Pulmonary artery endothelial cell (primary cell): ENCODE data around the gene DACT3. TPM values are rescaled to one million over a fixed set of nuclear protein-coding genes. Genes with fewer than 3 reads are reported as not detected.

Experiments used
- DNase-seq: peaks from one replicate; pipeline ENCODE4 v3.0.0-alpha.2; 2011; ENCODE audit warnings: low read depth, low spot score
- total RNA-seq: library from RNA; depleted of rRNA; stranded (reverse); fragments of >200 nt; gene quantifications from 2 replicates; pipeline ENCODE4 v1.2.3, GENCODE V29; 2014

The DACT3 gene
- total RNA-seq, 1 donor from 2014 or later, result 0.66 TPM

GRCh38 chr19:46670813-46671212, 9.8 kb upstream of the DACT3 start:
- DNase-seq, result no peak

- no peak for DNase-seq
These were observed 7.7 kb upstream of the DACT3 start for GRCh38 chr19:46668662-46669061.

- no peak for DNase-seq
These were observed 4.1 kb upstream of the DACT3 start for GRCh38 chr19:46665072-46665471.

- DNase-seq, result peak; percentile 76
These were observed 982 bp upstream of the DACT3 start for GRCh38 chr19:46661735-46662592.

- DNase-seq, result no peak
These were observed 397 bp downstream of the DACT3 start for GRCh38 chr19:46660551-46661019.

- no peak for DNase-seq
These were observed 919 bp downstream of the DACT3 start for GRCh38 chr19:46660008-46660517.

GRCh38 chr19:46659151-46660007, 1.6 kb downstream of the DACT3 start:
- no peak for DNase-seq

GRCh38 chr19:46656541-46656940, 4.4 kb downstream of the DACT3 start:
- no peak for DNase-seq

- no peak for DNase-seq
These were observed 6.3 kb downstream of the DACT3 start for GRCh38 chr19:46654621-46655152.

GRCh38 chr19:46650445-46650844, 10.5 kb downstream of the DACT3 start:
- DNase-seq, result no peak

GRCh38 chr19:46648961-46649960, 11.7 kb downstream of the DACT3 start:
- DNase-seq, result no peak

GRCh38 chr19:46648060-46648960, 12.7 kb downstream of the DACT3 start:
- DNase-seq, result no peak

- DNase-seq, result no peak
These were observed 14.6 kb downstream of the DACT3 start for GRCh38 chr19:46646402-46646801.

GRCh38 chr19:46644720-46645119, 16.3 kb downstream of the DACT3 start:
- DNase-seq, result no peak

GRCh38 chr19:46640656-46641055, 20.3 kb downstream of the DACT3 start:
- DNase-seq, result no peak

GRCh38 chr19:46639358-46640182, 21.4 kb downstream of the DACT3 start:
- DNase-seq, result no peak

- DNase-seq, result no peak
These were observed 23.8 kb downstream of the DACT3 start for GRCh38 chr19:46637224-46637623.

- no peak for DNase-seq
These were observed 24.8 kb downstream of the DACT3 start, which contains the start of gene GNG8 for GRCh38 chr19:46635920-46636761. Gene GNG8 (minus strand): TSS chr19:46636202. CDS start chr19:46634682, 1,520 bp downstream.
